BLaER1 treated with 17β-estradiol and CSF1 and Interleukin-3, amounts not matched to agents 10 nM and 100 nM (cell line): Measurements from ENCODE around the gene GPC6.

Experiments used
- H3K27ac ChIP-seq, 11 experiments: shearing (Covaris generic); formaldehyde crosslinking; 2 replicates each; pipeline ENCODE4 v1.8.1; 2022
- H3K27me3 ChIP-seq, 11 experiments: shearing (Covaris generic); formaldehyde crosslinking; 2 replicates each; pipeline ENCODE4 v1.8.1; 2022
- H3K36me3 ChIP-seq, 11 experiments: shearing (Covaris generic); formaldehyde crosslinking; 2 replicates each; pipeline ENCODE4 v1.8.1; 2022
- H3K4me1 ChIP-seq, 10 experiments: shearing (Covaris generic); formaldehyde crosslinking; 2 replicates each; pipeline ENCODE4 v1.8.1; 2022
- H3K4me2 ChIP-seq, 11 experiments: shearing (Covaris generic); formaldehyde crosslinking; 2 replicates each; pipeline ENCODE4 v1.8.1; 2022
- H3K4me3 ChIP-seq, 10 experiments: shearing (Covaris generic); formaldehyde crosslinking; 2 replicates each; pipeline ENCODE4 v1.8.1; 2022
- H3K9ac ChIP-seq, 11 experiments: shearing (Covaris generic); formaldehyde crosslinking; 2 replicates each; pipeline ENCODE4 v1.8.1; 2022
- H3K9me3 ChIP-seq, 11 experiments: shearing (Covaris generic); formaldehyde crosslinking; replicated peaks in 1 of 11; 2 replicates each; pipeline ENCODE4 v1.8.1; 2022
- H4K20me1 ChIP-seq, 11 experiments: shearing (Covaris generic); formaldehyde crosslinking; 2 replicates each; pipeline ENCODE4 v1.8.1; 2022
- Cebpa-rat ChIP-seq, 11 experiments: shearing (Covaris generic); IDR thresholded peaks; 2 replicates each; pipeline ENCODE4 v1.8.1; 2022

Gene GPC6

DNA sequence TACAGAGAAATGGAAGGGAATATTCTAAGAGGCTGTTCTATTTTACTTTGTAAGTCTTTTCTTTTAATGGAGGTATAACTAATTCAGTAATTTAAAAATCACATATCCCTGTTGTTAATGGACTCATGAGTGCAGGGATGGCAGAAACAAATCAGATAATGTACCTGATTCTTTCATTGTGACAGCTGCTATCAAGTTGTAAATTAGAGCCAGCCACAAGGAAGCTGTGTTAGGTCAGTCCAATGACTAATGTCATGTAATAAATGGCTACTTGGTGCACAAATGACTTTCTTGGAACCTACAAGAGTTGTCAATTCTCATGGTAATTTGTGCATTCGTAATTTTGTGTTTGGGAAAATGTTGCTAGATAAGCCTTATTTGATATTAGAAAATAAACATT is 806.5 kb downstream of the GPC6 start:
- H3K4me3 ChIP-seq: no peak overlapping the region
- H3K4me1 ChIP-seq: peaks cover 0 to 11% (median 4%) of the 10 kb centered on the region in 10 experiments; a peak in 6 of 20 replicates
- no peaks in the 10 kb centered on the region for H3K36me3 ChIP-seq
- H3K9ac ChIP-seq: no peak overlapping the region
- TF ChIP-seq Cebpa-rat (IDR thresholded peaks at IDR 0.05): no peak
- no peaks in the 10 kb centered on the region for H4K20me1 ChIP-seq
- H3K27me3 ChIP-seq: no peaks in the 10 kb centered on the region
- no peak overlapping the region for H3K4me2 ChIP-seq
- H3K27ac ChIP-seq: no peak overlapping the region
- H3K9me3 ChIP-seq: peaks cover 0 to 8% (median 0%) of the 10 kb centered on the region in 11 experiments; a peak in 1 of 22 replicates

DNA sequence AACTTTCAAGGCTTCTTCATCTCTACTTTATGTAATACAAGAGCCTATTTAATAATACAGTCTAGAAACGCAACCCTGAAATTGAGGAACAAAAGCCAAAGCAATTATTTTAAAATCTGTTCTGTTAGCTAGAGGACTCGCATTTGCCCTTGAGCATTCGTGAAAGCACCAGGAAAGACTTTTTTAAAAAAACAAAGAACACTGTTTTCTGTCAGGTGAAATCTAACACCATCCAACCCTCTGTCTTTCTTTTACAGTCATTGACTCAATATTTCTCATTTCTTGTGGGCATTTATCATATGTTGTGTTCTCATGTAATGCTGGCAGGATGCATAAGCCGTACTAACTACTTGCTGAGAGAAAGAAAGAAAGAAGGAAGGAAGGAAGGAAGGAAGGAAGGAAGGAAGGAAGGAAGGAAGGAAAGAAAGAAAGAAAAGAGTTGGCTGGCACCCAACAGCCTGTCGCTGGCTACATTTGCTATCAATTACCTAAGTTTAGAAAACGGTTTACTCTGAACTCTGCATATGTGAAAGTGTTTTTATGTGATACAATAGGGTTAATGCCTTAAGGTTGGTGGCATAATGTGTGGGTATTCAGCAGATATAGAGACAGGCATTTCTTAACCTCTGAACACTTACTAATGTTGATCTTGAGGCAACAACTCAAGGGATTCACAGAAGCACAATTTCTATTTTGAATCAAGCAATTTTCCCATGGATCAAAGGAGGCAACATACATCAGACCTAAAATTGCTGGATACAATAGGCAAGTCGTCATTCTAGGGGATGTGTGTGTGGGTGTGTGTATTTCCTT is 807.4 kb downstream of the GPC6 start:
- TF ChIP-seq Cebpa-rat (IDR thresholded peaks at IDR 0.05): no peak
- H4K20me1 ChIP-seq: no peaks in the 10 kb centered on the region
- H3K9ac ChIP-seq: no peak overlapping the region
- no peaks in the 10 kb centered on the region for H3K27me3 ChIP-seq
- no peaks in the 10 kb centered on the region for H3K36me3 ChIP-seq
- no peak overlapping the region for H3K27ac ChIP-seq
- no peak overlapping the region for H3K4me3 ChIP-seq
- peaks cover 0 to 8% (median 0%) of the 10 kb centered on the region in 11 experiments; a peak in 1 of 22 replicates for H3K9me3 ChIP-seq
- H3K4me2 ChIP-seq: peak overlapping the region in 4 of 11 experiments; percentile 6 to 33 (median 18); a peak in 2 of 22 replicates
- peaks cover 0 to 11% (median 4%) of the 10 kb centered on the region in 10 experiments; a peak in 6 of 20 replicates for H3K4me1 ChIP-seq

DNA sequence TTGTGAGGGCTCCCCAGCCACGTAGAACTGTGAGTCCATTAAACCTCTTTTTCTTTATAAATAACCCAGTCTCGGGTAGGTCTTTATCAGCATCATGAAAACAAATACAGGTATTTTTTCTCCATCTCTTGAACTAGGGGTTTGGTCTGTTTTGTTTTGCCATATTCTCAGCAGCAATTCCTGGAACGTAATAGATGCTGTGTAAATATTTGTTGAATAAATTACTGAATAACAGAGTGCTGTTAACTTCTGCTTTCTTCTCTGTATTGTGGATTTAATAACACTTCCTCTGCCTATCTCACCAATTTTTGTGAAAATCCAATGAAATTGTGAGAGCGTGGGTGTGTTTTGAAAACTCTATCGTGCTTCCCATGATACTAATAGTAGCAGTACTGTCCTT is 823.4 kb downstream of the GPC6 start:
- Histone ChIP-seq H3K4me2 (no peak overlapping the region), H3K36me3 (no peaks in the 10 kb centered on the region), H3K9me3 (peaks cover 0 to 6% (median 0%) of the 10 kb centered on the region in 11 experiments; a peak in 2 of 22 replicates), H3K27ac (no peak overlapping the region), H4K20me1 (no peaks in the 10 kb centered on the region), H3K4me1 (peaks cover 6 to 29% (median 25%) of the 10 kb centered on the region in 10 experiments), H3K4me3 (no peak overlapping the region), H3K9ac (no peak overlapping the region), H3K27me3 (no peaks in the 10 kb centered on the region)
- no peak for TF ChIP-seq Cebpa-rat (IDR thresholded peaks at IDR 0.05)

DNA sequence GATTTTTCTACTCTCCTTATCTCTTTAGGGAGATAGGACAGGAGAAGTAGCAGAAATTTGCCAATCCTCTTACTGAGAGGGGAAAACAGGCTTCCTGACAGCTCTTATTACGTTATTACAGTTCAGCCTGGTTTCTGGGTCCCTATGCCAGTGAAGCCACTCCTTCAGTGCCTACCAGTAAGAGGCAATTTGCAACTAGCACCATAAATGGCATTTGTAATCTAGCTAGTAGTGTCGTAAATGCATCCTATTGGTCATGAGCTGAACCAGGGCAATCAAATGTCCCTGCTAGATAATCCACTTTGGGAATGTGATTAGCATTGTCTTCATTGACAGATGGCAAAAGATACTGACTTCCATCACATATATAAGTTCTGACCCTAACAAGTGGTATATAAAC is 824.1 kb downstream of the GPC6 start:
- Histone ChIP-seq H3K9ac (no peak overlapping the region), H3K27me3 (no peaks in the 10 kb centered on the region), H3K4me3 (no peak overlapping the region), H3K36me3 (no peaks in the 10 kb centered on the region), H3K4me1 (peaks cover 6 to 36% (median 30%) of the 10 kb centered on the region in 10 experiments), H3K9me3 (peaks cover 0 to 6% (median 0%) of the 10 kb centered on the region in 11 experiments; a peak in 2 of 22 replicates), H3K4me2 (no peak overlapping the region), H3K27ac (no peak overlapping the region), H4K20me1 (no peaks in the 10 kb centered on the region)
- no peak for TF ChIP-seq Cebpa-rat (IDR thresholded peaks at IDR 0.05)

DNA sequence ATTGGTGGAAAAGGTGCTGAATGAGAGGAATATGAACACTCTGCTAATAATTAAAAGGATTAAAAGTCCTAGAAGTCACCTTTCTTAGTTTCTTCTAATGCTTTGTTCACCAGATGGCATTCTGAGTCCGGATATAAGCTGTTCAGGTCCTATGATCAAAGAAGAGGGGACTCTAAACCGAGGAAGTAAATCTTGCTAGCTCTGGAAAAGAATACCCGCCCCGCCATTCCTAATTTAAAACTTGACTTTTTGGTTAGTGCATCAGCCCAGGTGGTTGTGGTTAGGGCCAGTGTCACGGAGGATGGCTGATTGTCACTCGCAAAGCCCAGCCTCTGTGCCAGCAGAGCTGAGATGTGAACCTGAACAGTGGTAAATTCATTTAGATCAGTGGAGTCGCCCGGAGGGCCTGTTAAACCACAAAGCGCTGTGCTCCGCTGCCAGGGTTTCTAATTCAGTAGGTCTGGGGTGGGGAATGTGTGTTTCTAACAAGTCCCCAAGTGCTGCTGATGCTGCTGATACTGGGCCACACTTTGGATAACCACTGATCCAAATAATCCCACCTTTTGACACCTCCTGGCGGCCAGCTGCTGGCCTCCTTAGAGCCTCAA is 827.5 kb downstream of the GPC6 start:
- peak overlapping the region in 1 of 11 experiments; percentile 23; a peak in 1 of 22 replicates for H3K27ac ChIP-seq

DNA sequence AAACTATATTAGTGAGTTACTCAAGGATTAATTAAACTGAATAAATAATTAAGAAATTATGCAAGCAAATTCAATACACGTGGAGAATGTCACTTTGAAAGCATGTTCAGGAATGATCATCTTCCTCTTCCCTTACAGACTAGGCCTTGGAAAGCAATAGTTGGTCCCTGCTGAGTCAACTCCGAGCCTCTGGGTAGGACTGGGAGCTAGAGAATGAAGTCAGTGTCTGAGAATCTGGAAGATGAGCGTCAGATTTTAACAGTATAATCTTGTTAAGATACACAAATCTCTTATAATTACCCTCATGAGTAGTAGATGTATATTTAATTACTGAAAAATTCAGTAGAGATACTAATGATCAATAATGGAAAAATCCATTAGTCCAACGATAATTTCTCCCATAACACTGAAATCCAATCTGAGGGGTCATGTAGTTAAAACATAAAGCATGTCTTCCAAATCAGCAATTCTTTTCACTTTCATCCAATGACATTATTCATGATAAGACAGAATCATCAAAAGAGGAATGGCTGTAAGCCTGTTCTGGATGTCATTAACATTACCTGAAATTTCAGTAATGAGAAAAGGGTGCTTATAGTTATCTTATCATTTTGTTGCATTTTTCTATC is 829.9 kb downstream of the GPC6 start:
- H3K9ac ChIP-seq: no peak overlapping the region
- no peaks in the 10 kb centered on the region for H3K36me3 ChIP-seq
- peak overlapping the region in 2 of 11 experiments; percentile 84 to 90; a peak in 3 of 22 replicates for H3K4me2 ChIP-seq
- H3K27me3 ChIP-seq: no peaks in the 10 kb centered on the region
- H3K9me3 ChIP-seq: no peaks in the 10 kb centered on the region
- no peak overlapping the region for H3K4me3 ChIP-seq
- H4K20me1 ChIP-seq: no peaks in the 10 kb centered on the region
- H3K4me1 ChIP-seq: peaks cover 6 to 40% (median 31%) of the 10 kb centered on the region in 10 experiments
- no peak for TF ChIP-seq Cebpa-rat (IDR thresholded peaks at IDR 0.05)
- no peak overlapping the region for H3K27ac ChIP-seq

More for the DNA sequence above, 827.5 kb downstream of the GPC6 start:
- no peaks in the 10 kb centered on the region for H3K36me3 ChIP-seq
- peak overlapping the region in 3 of 11 experiments; percentile 11 to 22 (median 15); a peak in 3 of 22 replicates for H3K9ac ChIP-seq
- peaks cover 6 to 40% (median 31%) of the 10 kb centered on the region in 10 experiments for H3K4me1 ChIP-seq
- peaks cover 0 to 5% (median 0%) of the 10 kb centered on the region in 11 experiments; a peak in 2 of 22 replicates for H3K9me3 ChIP-seq
- no peak for TF ChIP-seq Cebpa-rat (IDR thresholded peaks at IDR 0.05)
- H3K4me3 ChIP-seq: peak overlapping the region in 1 of 10 experiments; percentile 30; a peak in 1 of 20 replicates
- no peaks in the 10 kb centered on the region for H3K27me3 ChIP-seq
- H3K4me2 ChIP-seq: peak overlapping the region; percentile 34 to 90 (median 75)
- no peaks in the 10 kb centered on the region for H4K20me1 ChIP-seq

DNA sequence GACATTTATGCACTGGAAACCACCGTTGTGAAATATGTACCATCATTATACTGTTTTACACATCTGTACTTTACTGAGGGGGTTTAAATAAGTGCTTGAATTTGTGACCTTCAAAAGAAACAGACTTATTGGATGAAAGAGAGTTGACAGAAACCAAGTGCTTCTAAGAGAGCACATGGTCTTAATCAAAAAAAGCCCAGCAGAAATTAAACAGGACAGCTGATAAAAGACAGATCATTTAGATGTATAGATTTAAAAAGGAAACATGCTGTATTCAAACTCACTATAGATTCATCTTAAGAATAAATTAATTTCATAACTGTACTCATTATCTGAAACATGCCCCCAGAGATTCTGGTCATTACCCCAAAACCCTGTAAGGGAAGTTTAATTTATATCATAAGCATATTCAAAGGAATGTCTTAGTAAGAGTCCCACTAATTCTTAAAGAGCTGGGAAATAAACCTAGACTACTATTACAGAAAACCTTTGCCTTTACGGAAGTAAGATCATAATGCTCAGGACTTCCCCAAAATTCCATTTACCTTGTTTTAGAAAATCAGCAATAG is 831.1 kb downstream of the GPC6 start:
- H3K27me3 ChIP-seq: no peaks in the 10 kb centered on the region
- no peaks in the 10 kb centered on the region for H3K36me3 ChIP-seq
- no peak overlapping the region for H3K9ac ChIP-seq
- no peak overlapping the region for H3K4me2 ChIP-seq
- no peak overlapping the region for H3K4me3 ChIP-seq
- no peak for TF ChIP-seq Cebpa-rat (IDR thresholded peaks at IDR 0.05)
- H4K20me1 ChIP-seq: no peaks in the 10 kb centered on the region
- H3K27ac ChIP-seq: no peak overlapping the region
- H3K9me3 ChIP-seq: no peaks in the 10 kb centered on the region
- peaks cover 6 to 37% (median 29%) of the 10 kb centered on the region in 10 experiments for H3K4me1 ChIP-seq

DNA sequence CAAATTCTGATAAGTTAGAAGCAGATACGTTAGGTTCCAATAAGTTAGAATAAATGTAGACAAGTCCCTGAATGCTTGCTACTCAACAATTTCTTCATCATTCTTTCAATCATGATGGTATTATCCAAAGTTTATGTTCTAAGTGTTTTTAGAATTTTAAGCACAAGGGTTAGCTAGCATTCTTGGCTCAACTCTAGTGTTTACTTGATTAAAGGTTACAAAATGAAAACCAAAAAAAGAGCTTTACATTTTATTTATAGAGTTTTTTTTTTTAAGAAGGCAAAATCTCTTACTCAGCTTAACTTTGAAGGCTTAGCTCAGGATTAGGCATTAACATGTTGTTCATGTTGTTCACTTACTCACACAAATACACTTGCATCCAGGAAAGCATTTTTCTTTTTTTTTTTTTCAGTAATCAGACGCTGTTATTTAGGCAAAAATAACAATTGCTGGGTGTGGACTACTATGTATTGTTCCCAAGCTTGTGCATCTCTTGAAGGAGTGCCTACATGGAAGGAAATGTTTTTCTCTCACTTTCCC is 832.3 kb downstream of the GPC6 start:
- Histone ChIP-seq H3K36me3 (no peaks in the 10 kb centered on the region), H3K4me2 (no peak overlapping the region), H3K9ac (no peak overlapping the region), H3K4me3 (no peak overlapping the region), H3K4me1 (peaks cover 5 to 25% (median 17%) of the 10 kb centered on the region in 10 experiments), H3K27ac (no peak overlapping the region), H3K9me3 (no peaks in the 10 kb centered on the region), H3K27me3 (no peaks in the 10 kb centered on the region), H4K20me1 (no peaks in the 10 kb centered on the region)
- no peak for TF ChIP-seq Cebpa-rat (IDR thresholded peaks at IDR 0.05)
